HS-27A (cell line): ENCODE data around the gene TGFBR3.

Experiments used
- DNase-seq: peaks from one replicate; pipeline ENCODE4 v3.0.0-alpha.2; 2012; ENCODE audit warnings: low read depth, missing footprints

TGFBR3 gene

GRCh38 chr1:91635763-91636162 lies 250.2 kb downstream of the TGFBR3 start:
- no peak for DNase-seq

- DNase-seq: no peak
These were observed 252.5 kb downstream of the TGFBR3 start for GRCh38 chr1:91633438-91633837.

GRCh38 chr1:91631718-91632330 lies 254.1 kb downstream of the TGFBR3 start:
- DNase-seq: no peak

- no peak for DNase-seq
These were observed 255.1 kb downstream of the TGFBR3 start for GRCh38 chr1:91630803-91631202.
